Stimulated activated CD4-positive, alpha-beta T cell treated with anti-CD3 and anti-CD28 coated beads, Interleukin-1b, Interleukin-23, amount 100 ng/mL, for 24 hours (primary cell): ENCODE measurements around the gene TMTC2.
"Not testable (repeated sequence)": the region's sequence is repeated elsewhere in the genome, so short reads cannot be mapped to it uniquely, and the experiment has no call there.

Experiments
- DNase-seq, 4 experiments: peaks; one replicate each; pipeline ENCODE4 v3.0.0-alpha.2; 2020; ENCODE audit warnings: low read depth in 4 of 4, low spot score in 1 of 4

The TMTC2 gene

GRCh38 chr12:82725741-82726140 is 39.0 kb downstream of the TMTC2 start:
- no peak for DNase-seq

GRCh38 chr12:82727886-82728285 is 41.2 kb downstream of the TMTC2 start:
- DNase-seq: no peak

GRCh38 chr12:82728710-82729109 is 42.0 kb downstream of the TMTC2 start:
- DNase-seq: no peak

GRCh38 chr12:82730953-82731459 is 44.3 kb downstream of the TMTC2 start:
- no peak for DNase-seq

- no peak for DNase-seq
Observed at GRCh38 chr12:82740129-82741000, 53.7 kb downstream of the TMTC2 start.

- no peak for DNase-seq
Observed at GRCh38 chr12:82745063-82745674, 58.5 kb downstream of the TMTC2 start.

GRCh38 chr12:82745807-82746206 is 59.1 kb downstream of the TMTC2 start:
- no peak for DNase-seq

- DNase-seq: no peak
Observed at GRCh38 chr12:82746668-82747067, 60.0 kb downstream of the TMTC2 start.

GRCh38 chr12:82749015-82749414 is 62.3 kb downstream of the TMTC2 start:
- DNase-seq: no peak

GRCh38 chr12:82754856-82755255 is 68.2 kb downstream of the TMTC2 start:
- no peak for DNase-seq

GRCh38 chr12:82756303-82756702 is 69.6 kb downstream of the TMTC2 start:
- DNase-seq: no peak

GRCh38 chr12:82757059-82757458 is 70.4 kb downstream of the TMTC2 start:
- no peak for DNase-seq

GRCh38 chr12:82757656-82758055 is 71.0 kb downstream of the TMTC2 start:
- DNase-seq: no peak

GRCh38 chr12:82758749-82759330 is 72.1 kb downstream of the TMTC2 start:
- no peak for DNase-seq

- DNase-seq: no peak
Observed at GRCh38 chr12:82760423-82760822, 73.7 kb downstream of the TMTC2 start.

GRCh38 chr12:82765206-82765605 is 78.5 kb downstream of the TMTC2 start:
- DNase-seq: not testable (repeated sequence)

GRCh38 chr12:82765971-82766705 is 79.4 kb downstream of the TMTC2 start:
- no peak for DNase-seq

GRCh38 chr12:82774666-82775065 is 88.0 kb downstream of the TMTC2 start:
- DNase-seq: no peak

GRCh38 chr12:82780517-82780916 is 93.8 kb downstream of the TMTC2 start:
- DNase-seq: no peak

GRCh38 chr12:82781309-82781997 is 94.7 kb downstream of the TMTC2 start:
- DNase-seq: no peak

- no peak for DNase-seq
Observed at GRCh38 chr12:82783435-82783834, 96.7 kb downstream of the TMTC2 start.
